K562 (cell line): ENCODE measurements around the gene CYB5D1. TPM values are rescaled to one million over a fixed set of nuclear protein-coding genes. Genes with fewer than 3 reads are reported as not detected.
A peak's percentile ranks its signal among the peaks of the same experiment; 100 is the strongest.

Source experiments
- ARID4B ChIP-seq: sonication (generic); formaldehyde crosslinking; IDR thresholded peaks from 2 replicates; pipeline ENCODE4 v1.8.0; 2022; ENCODE audit warnings: mild to moderate bottlenecking, missing genetic modification reagents
- CC2D1A ChIP-seq: fragments of 450-650 bp; IDR thresholded peaks from 2 replicates; pipeline ENCODE4 v1.6.1; 2017; ENCODE audit warnings: mild to moderate bottlenecking
- DNMT1 ChIP-seq: fragments of 450-650 bp; IDR thresholded peaks from 2 replicates; pipeline ENCODE4 v1.6.1; 2016; ENCODE audit warnings: antibody characterized with exemption, mild to moderate bottlenecking
- FOSL1 ChIP-seq: fragments of 200-800 bp; sonication (Bioruptor generic); conservative IDR thresholded peaks from 2 replicates; pipeline ENCODE4 v1.6.1; 2016; ENCODE audit warnings: missing genetic modification characterization, missing compliant biosample characterization
- GATAD2A ChIP-seq: fragments of 450-650 bp; IDR thresholded peaks from 2 replicates; pipeline ENCODE4 v1.6.1; 2017
- HLTF ChIP-seq: fragments of 450-650 bp; IDR thresholded peaks from 2 replicates; pipeline ENCODE4 v1.6.1; 2016
- KDM5B ChIP-seq: fragments of 200-600 bp; sonication (generic); IDR thresholded peaks from 2 replicates; pipeline ENCODE4 v1.6.1; 2012; ENCODE audit warnings: low read depth, mild to moderate bottlenecking, moderate library complexity, low read length, control low read depth, inconsistent platforms; ENCODE audit not compliant: insufficient replicate concordance
- MEF2D ChIP-seq: conservative IDR thresholded peaks from 2 replicates; pipeline ENCODE4 v1.6.1; 2016; ENCODE audit warnings: low read depth, missing genetic modification characterization, missing compliant biosample characterization
- MTA1 ChIP-seq: fragments of 450-650 bp; IDR thresholded peaks from 2 replicates; pipeline ENCODE4 v1.6.1; 2017; ENCODE audit warnings: borderline replicate concordance
- NR2C1 ChIP-seq, 2 experiments: fragments of 450-650 bp; IDR thresholded peaks; 2 replicates each; pipeline ENCODE4 v1.6.1; 2017; ENCODE audit warnings: mild to moderate bottlenecking in 2 of 2, antibody characterized with exemption in 1 of 2, inconsistent platforms in 1 of 2, missing compliant biosample characterization in 1 of 2, missing genetic modification characterization in 1 of 2
- PHF8 ChIP-seq: fragments of 200-600 bp; sonication (generic); IDR thresholded peaks from 2 replicates; pipeline ENCODE4 v1.6.1; 2012; ENCODE audit warnings: mixed run types, mild to moderate bottlenecking, inconsistent platforms, low read length, moderate library complexity, borderline replicate concordance
- RBFOX2 ChIP-seq: fragments of 200-400 bp; formaldehyde crosslinking; IDR thresholded peaks from 2 replicates; pipeline ENCODE4 v1.6.1; 2017; ENCODE audit warnings: low read depth, mild to moderate bottlenecking, low read length, moderate library complexity
- RBM17 ChIP-seq: fragments of 200-400 bp; formaldehyde crosslinking; IDR thresholded peaks from 2 replicates; pipeline ENCODE4 v1.6.1; 2017; ENCODE audit warnings: low read depth, mild to moderate bottlenecking, low read length, borderline replicate concordance
- STAG1 ChIP-seq: sonication (generic); formaldehyde crosslinking; IDR thresholded peaks from 2 replicates; pipeline ENCODE4 v1.5.0; 2020; ENCODE audit warnings: missing genetic modification reagents, borderline replicate concordance
- ZNF143 ChIP-seq: sonication (generic); formaldehyde crosslinking; IDR thresholded peaks from 2 replicates; pipeline ENCODE4 v1.9.0; 2022; ENCODE audit warnings: mild to moderate bottlenecking, missing genetic modification reagents
- ZNF41 ChIP-seq: fragments of 250-450 bp; sonication (Bioruptor Pico); conservative IDR thresholded peaks from 2 replicates; pipeline ENCODE4 v1.4.0; 2020; ENCODE audit warnings: mild to moderate bottlenecking
- ZNF431 ChIP-seq: sonication (generic); formaldehyde crosslinking; IDR thresholded peaks from 2 replicates; pipeline ENCODE4 v1.8.0; 2022; ENCODE audit warnings: mild to moderate bottlenecking, missing genetic modification reagents
- ZNF785 ChIP-seq: fragments of 250-450 bp; sonication (Bioruptor Pico); IDR thresholded peaks from 2 replicates; pipeline ENCODE4 v1.4.0; 2020; ENCODE audit warnings: mild to moderate bottlenecking
- polyA plus RNA-seq, 8 experiments: library from polyadenylated mRNA; depleted of rRNA in 4 of 8; stranded (reverse) in 5 of 8; unstranded in 3 of 8; fragments of >200 nt; fragmentation: Nextera tagmentation in 2 of 8; fragmentation: Illumina TruSeq in 1 of 8; extraction: Ambion mirVana in 2 of 8; extraction: Trizol in 1 of 8; gene quantifications; 2 replicates each; pipeline versions ENCODE4 v1.2.1 to v1.2.3, GENCODE V29; 2011 to 2014; ENCODE audit warnings: inconsistent platforms in 1 of 8, missing spikeins in 1 of 8
- total RNA-seq, 7 experiments: library from RNA; depleted of rRNA in 6 of 7; stranded (reverse); fragments of >200 nt in 6 of 7; fragmentation: Illumina TruSeq in 2 of 7; extraction: Trizol in 2 of 7; gene quantifications; 2 replicates each; pipeline versions ENCODE4 v1.2.1 to v1.2.3, GENCODE V29; 2011 to 2021; ENCODE audit warnings: low replicate concordance in 1 of 7
- TF ChIP-seq, protein P1 (sequence below): fragments of 150-350 bp; conservative IDR thresholded peaks from 2 replicates; pipeline ENCODE4 v1.6.1; 2014; ENCODE audit warnings: low read length

The CYB5D1 gene
- total and polyA plus RNA-seq, 9 of the 15 experiments (the other 6 are each of a cell fraction or from before 2014, with no cell fraction given) = 2.4 to 7.9 (median 5.7) TPM

DNA sequence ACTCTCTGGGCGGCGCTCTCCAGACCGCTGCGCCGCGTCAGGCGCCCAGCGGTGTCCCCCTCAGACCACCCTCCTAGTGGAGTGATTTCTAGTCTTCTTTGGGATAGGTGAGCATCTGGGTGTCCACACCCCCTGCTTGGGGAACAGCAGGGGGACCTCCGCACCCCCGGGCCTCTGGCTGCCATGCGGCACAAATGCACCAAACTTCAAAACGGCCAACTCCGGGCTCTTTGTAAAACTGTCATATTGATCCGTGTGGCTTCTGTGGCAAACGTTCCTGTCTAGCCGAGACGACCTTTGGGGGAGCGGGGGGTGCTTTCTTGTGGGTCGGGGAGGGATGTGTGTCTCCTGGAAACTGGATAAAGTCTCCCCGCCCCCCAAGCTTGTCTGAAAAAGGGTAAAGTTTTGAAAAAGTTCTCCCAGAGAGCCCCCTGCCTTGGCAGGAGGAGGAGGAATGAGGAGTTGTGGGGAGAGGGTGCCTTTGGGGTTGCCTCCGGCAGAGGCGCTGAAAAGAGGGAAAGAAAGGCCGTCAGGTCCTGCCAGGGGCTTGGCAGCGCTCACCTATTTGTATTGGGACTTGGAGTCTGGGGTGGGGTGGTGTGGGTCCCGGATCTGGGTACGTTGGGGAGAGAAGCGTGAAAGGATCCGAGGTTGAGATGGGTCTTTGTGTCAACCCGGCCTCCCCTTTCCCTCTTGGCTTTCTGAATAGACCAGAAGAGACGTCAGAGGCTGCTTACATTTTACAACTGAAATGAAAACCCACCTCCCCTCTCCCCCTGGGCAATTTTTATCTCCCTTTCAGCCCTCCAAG, 28.6 kb downstream of the CYB5D1 start (continued):
- TF ChIP-seq KDM5B (no peak), STAG1 (CRISPR knock-in tag) (no peak), RBM17 (no peak), ARID4B (CRISPR knock-in tag) (no peak), ZNF785 (CRISPR knock-in tag) (no peak), RBFOX2 (peak; percentile 42; the same call in 1 of the 2 replicates), PHF8 (peak; percentile 10; the same call in 1 of the 2 replicates), MEF2D (tag) (no peak), GATAD2A (no peak), DNMT1 (no peak), ZNF143 (CRISPR knock-in tag) (no peak), MTA1 (no peak), HLTF (no peak), CC2D1A (0 out of 2 replicates have a peak, but pooled peaks have one; percentile 57), FOSL1 (tag) (no peak), ZNF41 (CRISPR knock-in tag) (no peak), ZNF431 (CRISPR knock-in tag) (no peak), NR2C1 (IDR thresholded peaks at IDR 0.05) (no peak), NR2C1 (tag; IDR thresholded peaks at IDR 0.05) (no peak)
- TF ChIP-seq, protein P1, sequence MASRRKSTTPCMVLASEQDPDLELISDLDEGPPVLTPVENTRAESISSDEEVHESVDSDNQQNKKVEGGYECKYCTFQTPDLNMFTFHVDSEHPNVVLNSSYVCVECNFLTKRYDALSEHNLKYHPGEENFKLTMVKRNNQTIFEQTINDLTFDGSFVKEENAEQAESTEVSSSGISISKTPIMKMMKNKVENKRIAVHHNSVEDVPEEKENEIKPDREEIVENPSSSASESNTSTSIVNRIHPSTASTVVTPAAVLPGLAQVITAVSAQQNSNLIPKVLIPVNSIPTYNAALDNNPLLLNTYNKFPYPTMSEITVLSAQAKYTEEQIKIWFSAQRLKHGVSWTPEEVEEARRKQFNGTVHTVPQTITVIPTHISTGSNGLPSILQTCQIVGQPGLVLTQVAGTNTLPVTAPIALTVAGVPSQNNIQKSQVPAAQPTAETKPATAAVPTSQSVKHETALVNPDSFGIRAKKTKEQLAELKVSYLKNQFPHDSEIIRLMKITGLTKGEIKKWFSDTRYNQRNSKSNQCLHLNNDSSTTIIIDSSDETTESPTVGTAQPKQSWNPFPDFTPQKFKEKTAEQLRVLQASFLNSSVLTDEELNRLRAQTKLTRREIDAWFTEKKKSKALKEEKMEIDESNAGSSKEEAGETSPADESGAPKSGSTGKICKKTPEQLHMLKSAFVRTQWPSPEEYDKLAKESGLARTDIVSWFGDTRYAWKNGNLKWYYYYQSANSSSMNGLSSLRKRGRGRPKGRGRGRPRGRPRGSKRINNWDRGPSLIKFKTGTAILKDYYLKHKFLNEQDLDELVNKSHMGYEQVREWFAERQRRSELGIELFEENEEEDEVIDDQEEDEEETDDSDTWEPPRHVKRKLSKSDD = no peak
